Measurements from ENCODE around the gene RGS3.

The RGS3 gene

DNA sequence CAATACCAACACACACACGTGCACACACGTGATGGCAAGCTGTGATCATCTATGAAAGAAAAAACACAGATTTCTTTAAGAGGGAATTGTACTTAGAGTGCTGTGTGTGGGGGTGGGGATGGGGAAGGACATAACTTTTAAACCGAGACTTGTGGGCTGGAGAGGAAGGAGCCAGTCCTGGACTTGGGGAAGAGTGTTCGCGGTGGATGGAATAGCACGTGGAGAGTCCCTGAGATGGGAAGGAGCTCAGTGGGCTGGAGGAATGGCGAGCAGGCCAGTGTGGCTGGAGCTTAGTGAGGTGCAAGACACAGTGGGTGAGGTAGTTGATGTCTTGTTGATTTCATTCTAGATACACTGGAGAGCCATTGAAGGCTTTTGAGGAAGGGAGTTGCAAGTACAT lies 78.5 kb downstream of the RGS3 start:
- Histone ChIP-seq H3K4me3 (ENCODE audit: low read depth, low read length) (no peak overlapping the region), H3K27me3 (replicated peaks) (no peaks in the 10 kb centered on the region), H3K27ac (no peak overlapping the region), H3K36me3 (replicated peaks) (no peaks in the 10 kb centered on the region)
- TF ChIP-seq, protein P1, sequence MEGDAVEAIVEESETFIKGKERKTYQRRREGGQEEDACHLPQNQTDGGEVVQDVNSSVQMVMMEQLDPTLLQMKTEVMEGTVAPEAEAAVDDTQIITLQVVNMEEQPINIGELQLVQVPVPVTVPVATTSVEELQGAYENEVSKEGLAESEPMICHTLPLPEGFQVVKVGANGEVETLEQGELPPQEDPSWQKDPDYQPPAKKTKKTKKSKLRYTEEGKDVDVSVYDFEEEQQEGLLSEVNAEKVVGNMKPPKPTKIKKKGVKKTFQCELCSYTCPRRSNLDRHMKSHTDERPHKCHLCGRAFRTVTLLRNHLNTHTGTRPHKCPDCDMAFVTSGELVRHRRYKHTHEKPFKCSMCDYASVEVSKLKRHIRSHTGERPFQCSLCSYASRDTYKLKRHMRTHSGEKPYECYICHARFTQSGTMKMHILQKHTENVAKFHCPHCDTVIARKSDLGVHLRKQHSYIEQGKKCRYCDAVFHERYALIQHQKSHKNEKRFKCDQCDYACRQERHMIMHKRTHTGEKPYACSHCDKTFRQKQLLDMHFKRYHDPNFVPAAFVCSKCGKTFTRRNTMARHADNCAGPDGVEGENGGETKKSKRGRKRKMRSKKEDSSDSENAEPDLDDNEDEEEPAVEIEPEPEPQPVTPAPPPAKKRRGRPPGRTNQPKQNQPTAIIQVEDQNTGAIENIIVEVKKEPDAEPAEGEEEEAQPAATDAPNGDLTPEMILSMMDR (IDR thresholded peaks at IDR 0.05; ENCODE audit: low read depth, low read length, missing control alignments) = no peak
- no peak for DNase-seq
- in situ Hi-C loops (cut with HindIII; ENCODE audit: low pct_ligation_motif_present, low sequenced_read_pairs) = no loop called here

DNA sequence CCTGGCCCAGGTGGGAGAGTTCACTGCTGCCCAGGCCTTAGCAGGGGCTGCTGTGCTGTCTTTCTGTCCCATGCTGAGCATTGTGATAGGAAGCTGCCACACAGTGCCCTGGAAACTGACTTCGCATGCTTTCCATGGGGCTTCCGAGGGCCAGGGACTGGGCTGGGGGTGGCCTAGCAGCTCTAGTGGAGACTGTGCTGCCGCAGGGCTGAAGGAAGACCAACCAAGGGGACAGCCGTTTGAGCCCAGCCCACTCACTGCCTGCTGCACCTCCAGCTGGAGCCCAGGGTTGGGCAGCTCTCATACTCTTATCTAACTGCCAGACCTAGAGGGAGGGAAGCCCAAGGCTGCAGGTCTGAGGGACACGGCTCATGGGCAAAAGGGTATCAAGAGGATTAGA lies 79.2 kb downstream of the RGS3 start:
- Histone ChIP-seq H3K27ac (no peak overlapping the region), H3K27me3 (replicated peaks) (no peaks in the 10 kb centered on the region), H3K4me3 (ENCODE audit: low read depth, low read length) (no peak overlapping the region), H3K36me3 (replicated peaks) (no peaks in the 10 kb centered on the region)
- TF ChIP-seq, protein P1 (IDR thresholded peaks at IDR 0.05; ENCODE audit: low read depth, low read length, missing control alignments) = no peak
- in situ Hi-C loops (cut with HindIII; ENCODE audit: low pct_ligation_motif_present, low sequenced_read_pairs) = no loop called here
- no peak for DNase-seq

DNA sequence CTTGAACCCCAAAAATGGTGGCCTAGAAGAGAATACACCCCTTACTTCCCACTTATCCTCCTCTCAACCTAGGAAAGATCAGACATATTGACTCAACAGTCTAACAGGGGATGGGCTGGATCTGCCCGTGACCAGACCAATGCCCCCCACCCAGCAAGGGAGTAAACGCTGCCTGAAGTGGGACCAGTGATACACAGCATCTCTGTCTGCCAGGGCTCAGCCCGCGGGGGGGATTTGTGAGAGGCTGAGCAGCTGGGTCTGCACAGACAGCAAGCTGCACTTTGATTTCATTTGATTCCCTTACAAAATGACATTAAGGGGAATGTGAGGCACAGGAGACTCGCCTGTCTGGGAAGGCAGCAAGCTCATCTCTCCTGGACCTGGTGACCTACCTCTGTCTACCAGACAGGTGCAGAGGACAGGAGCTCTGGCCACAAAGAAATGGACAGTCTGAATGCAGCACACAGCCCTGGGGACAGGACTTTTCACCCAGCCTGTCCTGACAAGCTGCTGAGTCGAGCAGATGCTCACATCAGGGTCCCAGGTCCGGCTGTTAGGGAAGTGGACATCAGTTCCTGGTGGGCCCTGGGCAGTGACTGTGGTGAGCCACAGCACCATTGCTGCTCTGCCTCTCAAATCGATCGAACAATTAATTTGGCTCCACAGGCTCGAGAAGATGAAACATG lies 79.9 kb downstream of the RGS3 start:
- TF ChIP-seq, protein P1 (IDR thresholded peaks at IDR 0.05; ENCODE audit: low read depth, low read length, missing control alignments) = no peak
- Histone ChIP-seq H3K4me3 (ENCODE audit: low read depth, low read length) (no peak overlapping the region), H3K27ac (no peak overlapping the region), H3K27me3 (replicated peaks) (no peaks in the 10 kb centered on the region), H3K36me3 (replicated peaks) (no peaks in the 10 kb centered on the region)
- in situ Hi-C loops (cut with HindIII; ENCODE audit: low pct_ligation_motif_present, low sequenced_read_pairs) = no loop called here
- no peak for DNase-seq

DNA sequence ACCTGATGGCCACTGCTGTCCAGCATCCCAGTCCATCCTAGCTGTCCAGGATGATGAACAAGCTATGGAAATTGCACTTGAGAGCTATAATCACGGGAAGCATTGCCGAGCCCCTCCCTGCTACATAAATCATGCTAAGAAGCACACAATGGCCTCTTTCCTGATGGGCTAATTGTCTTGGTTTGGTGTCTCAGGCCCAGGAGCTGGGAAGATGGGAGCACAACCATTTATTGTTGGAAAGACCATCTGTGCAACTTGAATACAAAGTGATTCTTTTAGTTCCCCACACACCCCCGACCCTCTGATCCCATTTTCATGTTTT lies 80.4 kb downstream of the RGS3 start:
- in situ Hi-C loops (cut with HindIII; ENCODE audit: low pct_ligation_motif_present, low sequenced_read_pairs) = no loop called here
- no peak overlapping the region for H3K4me3 ChIP-seq (ENCODE audit: low read depth, low read length)
- no peak for DNase-seq
- H3K27ac ChIP-seq = no peak overlapping the region
- TF ChIP-seq, protein P1 (IDR thresholded peaks at IDR 0.05; ENCODE audit: low read depth, low read length, missing control alignments) = no peak
- H3K36me3 ChIP-seq (replicated peaks) = no peaks in the 10 kb centered on the region
- no peaks in the 10 kb centered on the region for H3K27me3 ChIP-seq (replicated peaks)

DNA sequence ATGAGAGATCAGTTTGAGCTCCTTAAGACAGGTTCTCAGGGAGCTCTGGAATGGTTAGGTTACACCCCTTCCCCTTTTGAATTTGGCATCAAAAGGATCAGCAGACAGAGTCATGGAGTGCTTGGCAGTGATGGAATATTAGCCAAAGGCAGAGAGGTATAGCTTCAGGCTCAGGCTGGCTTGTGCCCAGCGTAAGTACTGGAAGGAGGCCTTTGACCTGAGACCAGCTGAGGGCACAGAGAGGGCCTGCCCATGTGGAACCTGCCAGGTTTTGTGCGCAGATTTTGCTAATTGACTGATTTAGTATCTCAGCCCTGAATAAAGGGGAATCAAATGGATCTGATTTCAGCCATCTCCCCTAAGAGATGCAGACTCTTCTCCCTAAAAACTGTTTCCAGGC lies 81.5 kb downstream of the RGS3 start:
- no peaks in the 10 kb centered on the region for H3K27me3 ChIP-seq (replicated peaks)
- no peaks in the 10 kb centered on the region for H3K36me3 ChIP-seq (replicated peaks)
- TF ChIP-seq, protein P1 (IDR thresholded peaks at IDR 0.05; ENCODE audit: low read depth, low read length, missing control alignments) = no peak
- no peak overlapping the region for H3K27ac ChIP-seq
- DNase-seq = no peak
- in situ Hi-C loops (cut with HindIII; ENCODE audit: low pct_ligation_motif_present, low sequenced_read_pairs) = no loop called here
- no peak overlapping the region for H3K4me3 ChIP-seq (ENCODE audit: low read depth, low read length)

DNA sequence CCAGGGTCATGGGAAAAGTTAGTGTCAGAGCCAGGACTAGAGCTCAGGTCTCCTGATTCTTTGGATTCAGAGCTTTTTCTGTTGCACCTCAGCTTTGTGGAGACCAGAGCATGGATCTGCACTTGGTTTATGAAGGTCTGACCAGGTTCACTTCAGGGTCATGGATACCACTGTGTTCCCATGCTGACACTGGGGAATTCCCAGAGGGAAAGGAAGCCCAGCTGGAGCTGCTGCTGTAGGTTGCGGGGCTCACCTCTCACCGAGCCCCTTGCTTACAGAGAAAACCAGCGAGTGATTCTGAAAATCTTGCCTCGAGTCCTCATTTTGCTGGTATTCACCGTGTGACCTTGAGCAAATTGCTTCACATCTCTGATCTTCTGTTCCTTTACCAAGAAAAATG lies 83.0 kb downstream of the RGS3 start:
- TF ChIP-seq, protein P1 (IDR thresholded peaks at IDR 0.05; ENCODE audit: low read depth, low read length, missing control alignments) = no peak
- Histone ChIP-seq H3K27ac (no peak overlapping the region), H3K4me3 (ENCODE audit: low read depth, low read length) (no peak overlapping the region), H3K36me3 (replicated peaks) (no peaks in the 10 kb centered on the region), H3K27me3 (replicated peaks) (no peaks in the 10 kb centered on the region)
- in situ Hi-C loops (cut with HindIII; ENCODE audit: low pct_ligation_motif_present, low sequenced_read_pairs) = no loop called here
- DNase-seq = no peak

All from brain microvascular endothelial cell (primary cell).